HCT116 (cell line): ENCODE results near the gene LINGO3. TPM values are rescaled to one million over a fixed set of nuclear protein-coding genes. Genes with fewer than 3 reads are reported as not detected.

Experiments used
- ATAC-seq: fragments of 200-7000 bp; cut with Tn5 transposase; 2 replicates; pipeline ENCODE4 v1.9.1; 2020; ENCODE audit warnings: mild to moderate bottlenecking, moderate library complexity
- BruUV-seq: library from RNA; stranded (reverse); fragments of 400-500 nt; replicated peaks from 2 replicates; lab custom pipeline; 2021; lab: Mats Ljungman, UMichigan
- CTCF ChIA-PET: fragments of 300-600 bp; sonication (Branson Sonifier 250); formaldehyde crosslinking; loops from one replicate; lab custom pipeline; 2021; ENCODE audit warnings: antibody characterized with exemption; lab: Charles Lee
- POLR2A ChIA-PET: fragments of 300-600, 350-600 bp; sonication (Branson Sonifier 250); formaldehyde crosslinking; loops from one replicate; lab custom pipeline; 2021; ENCODE audit warnings: antibody characterized with exemption; lab: Charles Lee
- RAD21 ChIA-PET, 2 experiments: fragments of 300-600 bp; sonication (Branson Sonifier 250); formaldehyde crosslinking; loops; one replicate each; lab custom pipeline; 2023; ENCODE audit warnings: low total read pairs in 2 of 2; ENCODE audit not compliant: uncharacterized antibody in 2 of 2, unreplicated experiment in 2 of 2, low non-redundant PET in 1 of 2; lab: Charles Lee
- DNase-seq: peaks from one replicate; pipeline ENCODE4 v3.0.0-alpha.2; 2010; ENCODE audit warnings: low read depth, low spot score
- H2AFZ ChIP-seq: fragments of 200-600 bp; shearing (Covaris generic), sonication (generic); 2 replicates; pipeline ENCODE4 v1.6.1; 2017; ENCODE audit warnings: low read depth, mixed run types, mixed read lengths, antibody characterized with exemption, low read length; ENCODE audit not compliant: poor library complexity, severe bottlenecking
- H3K27ac ChIP-seq: 2 replicates; pipeline ENCODE4 v1.5.1; 2012; ENCODE audit warnings: low read depth, low read length
- H3K27me3 ChIP-seq: fragments of 200-600 bp; sonication (generic); 2 replicates; pipeline ENCODE4 v1.6.1; 2016; ENCODE audit warnings: mixed run types, low read length, mixed read lengths; ENCODE audit not compliant: insufficient read depth
- H3K36me3 ChIP-seq, 2 experiments: fragments of 200-500 bp in 1 of 2; fragments of 200-600 bp in 1 of 2; sonication (Bioruptor generic) in 1 of 2; sonication (generic) in 1 of 2; 2 replicates each; pipeline versions ENCODE4 v1.5.1 to v1.6.1; 2014 to 2016; ENCODE audit warnings: low read length in 2 of 2, inconsistent platforms in 1 of 2, mixed read lengths in 1 of 2, mixed run types in 1 of 2; ENCODE audit not compliant: insufficient read depth in 2 of 2, control insufficient read depth in 1 of 2
- H3K4me1 ChIP-seq, 2 experiments: fragments of 200-600 bp in 1 of 2; sonication (generic) in 1 of 2; 2 replicates each; pipeline versions ENCODE4 v1.5.1 to v1.6.1; 2012 to 2017; ENCODE audit warnings: low read length in 2 of 2, inconsistent platforms in 1 of 2, mild to moderate bottlenecking in 1 of 2, mixed read lengths in 1 of 2, mixed run types in 1 of 2, moderate library complexity in 1 of 2; ENCODE audit not compliant: insufficient read depth in 2 of 2, control insufficient read depth in 1 of 2
- H3K4me2 ChIP-seq: fragments of 200-600 bp; sonication (generic); 2 replicates; pipeline ENCODE4 v1.6.1; 2017; ENCODE audit warnings: mixed run types, low read length, mixed read lengths
- H3K4me3 ChIP-seq, 2 experiments: fragments of 200-600 bp in 1 of 2; sonication (generic) in 1 of 2; replicated peaks in 1 of 2; 2 replicates each; pipeline ENCODE4 v1.5.1; 2011 to 2016; ENCODE audit warnings: low read length in 2 of 2, control low read depth in 1 of 2, low read depth in 1 of 2, mild to moderate bottlenecking in 1 of 2, mixed read lengths in 1 of 2, mixed run types in 1 of 2
- H3K79me2 ChIP-seq: fragments of 200-600 bp; sonication (generic); 2 replicates; pipeline ENCODE4 v1.6.1; 2017; ENCODE audit warnings: mild to moderate bottlenecking, mixed run types, low read length, moderate library complexity, mixed read lengths; ENCODE audit not compliant: insufficient read depth
- H3K9ac ChIP-seq: fragments of 200-600 bp; sonication (generic); 2 replicates; pipeline ENCODE4 v1.6.1; 2016; ENCODE audit warnings: low read length, mixed read lengths
- H3K9me2 ChIP-seq: fragments of 200-600 bp; sonication (generic), shearing (Covaris generic); 2 replicates; pipeline ENCODE4 v1.6.1; 2017; ENCODE audit warnings: mixed run types, mild to moderate bottlenecking, moderate library complexity; ENCODE audit not compliant: insufficient read depth
- H3K9me3 ChIP-seq, 2 experiments: fragments of 200-500 bp in 1 of 2; fragments of 200-600 bp in 1 of 2; sonication (Bioruptor generic) in 1 of 2; sonication (generic) in 1 of 2; 2 replicates each; pipeline ENCODE4 v1.6.1; 2014 to 2017; ENCODE audit warnings: low read length in 2 of 2, mixed read lengths in 2 of 2, inconsistent platforms in 1 of 2, low read depth in 1 of 2, mild to moderate bottlenecking in 1 of 2, mixed run types in 1 of 2, moderate library complexity in 1 of 2; ENCODE audit not compliant: control insufficient read depth in 1 of 2, insufficient read depth in 1 of 2
- H4K20me1 ChIP-seq: fragments of 200-600 bp; sonication (generic), shearing (Covaris generic); 2 replicates; pipeline ENCODE4 v1.6.1; 2017; ENCODE audit warnings: mixed run types, mild to moderate bottlenecking, moderate library complexity; ENCODE audit not compliant: insufficient read depth
- CBX3 ChIP-seq: IDR thresholded peaks from 2 replicates; pipeline ENCODE4 v1.6.1; 2012; ENCODE audit warnings: low read depth
- CEBPB ChIP-seq: IDR thresholded peaks from 2 replicates; pipeline ENCODE4 v1.6.1; 2012; ENCODE audit warnings: low read depth
- EGR1 ChIP-seq: IDR thresholded peaks from 2 replicates; pipeline ENCODE4 v1.6.1; 2012; ENCODE audit warnings: low read depth
- ELF1 ChIP-seq: IDR thresholded peaks from 2 replicates; pipeline ENCODE4 v1.6.1; 2012; ENCODE audit warnings: low read depth, borderline replicate concordance
- EZH2 ChIP-seq: fragments of 200-600 bp; sonication (generic); IDR thresholded peaks from 2 replicates; pipeline ENCODE4 v1.6.1; 2017; ENCODE audit warnings: antibody characterized with exemption, mixed run types
- EZH2phosphoT487 ChIP-seq: fragments of 200-600 bp; IDR thresholded peaks from 2 replicates; pipeline ENCODE4 v1.6.1; 2018; ENCODE audit warnings: antibody characterized with exemption, borderline replicate concordance
- FOSL1 ChIP-seq: IDR thresholded peaks from 2 replicates; pipeline ENCODE4 v1.6.1; 2012; ENCODE audit warnings: low read depth
- POLR2AphosphoS5 ChIP-seq: IDR thresholded peaks from 2 replicates; pipeline ENCODE4 v1.6.1; 2011; ENCODE audit warnings: mild to moderate bottlenecking, low read depth, low read length, moderate library complexity
- SP1 ChIP-seq: IDR thresholded peaks from 2 replicates; pipeline ENCODE4 v1.6.1; 2012; ENCODE audit warnings: low read depth
- SRF ChIP-seq: IDR thresholded peaks from 2 replicates; pipeline ENCODE4 v1.6.1; 2012; ENCODE audit warnings: low read depth
- TCF7L2 ChIP-seq: IDR thresholded peaks from 2 replicates; pipeline ENCODE4 v1.7.0; 2011; ENCODE audit warnings: borderline replicate concordance, inconsistent platforms; ENCODE audit not compliant: insufficient read depth, insufficient read length; ENCODE audit errors: extremely low read depth
- YY1 ChIP-seq: IDR thresholded peaks from 2 replicates; pipeline ENCODE4 v1.6.1; 2011; ENCODE audit warnings: low read length, low read depth, moderate library complexity, mild to moderate bottlenecking; ENCODE audit not compliant: insufficient replicate concordance; ENCODE audit errors: extremely low read depth
- ZNF274 ChIP-seq: fragments of 200-500 bp; sonication (Bioruptor generic); IDR thresholded peaks from 2 replicates; pipeline ENCODE4 v1.6.1; 2014; ENCODE audit warnings: mild to moderate bottlenecking, low read depth, low read length, inconsistent platforms
- intact Hi-C: fragments of 100-400 bp; cut with micrococcal nuclease; formaldehyde crosslinking; loops from 2 replicates; pipeline ENCODE4 v1.10.0; 2022
- total RNA-seq: library from RNA; stranded (reverse); gene quantifications from one replicate; pipeline ENCODE4 v1.2.1, GENCODE V29; 2021; ENCODE audit not compliant: unreplicated experiment
- TF ChIP-seq, protein P1 (sequence below): IDR thresholded peaks from 2 replicates; pipeline ENCODE4 v1.6.1; 2012; ENCODE audit warnings: low read depth
- TF ChIP-seq, protein P2 (sequence below), 3 experiments: fragments of 200-600 bp in 1 of 3; sonication (generic) in 1 of 3; IDR thresholded peaks in 2 of 3; conservative IDR thresholded peaks in 1 of 3; 2 replicates each; pipeline ENCODE4 v1.5.1; 2012 to 2017; ENCODE audit warnings: low read depth in 2 of 3, low read length in 2 of 3, antibody characterized with exemption in 1 of 3, borderline replicate concordance in 1 of 3, control low read depth in 1 of 3, mild to moderate bottlenecking in 1 of 3, mixed read lengths in 1 of 3, mixed run types in 1 of 3, moderate library complexity in 1 of 3; ENCODE audit not compliant: insufficient read depth in 1 of 3
- TF ChIP-seq, protein P3 (sequence below): IDR thresholded peaks from 2 replicates; pipeline ENCODE4 v1.6.1; 2011; ENCODE audit warnings: mild to moderate bottlenecking, low read length, moderate library complexity; ENCODE audit not compliant: insufficient replicate concordance; ENCODE audit errors: extremely low read depth
- TF ChIP-seq, protein P4 (sequence below): IDR thresholded peaks from 2 replicates; pipeline ENCODE4 v1.6.1; 2012

LINGO3 gene
- total RNA-seq, 1 experiment from 2014 or later = not detected

DNA sequence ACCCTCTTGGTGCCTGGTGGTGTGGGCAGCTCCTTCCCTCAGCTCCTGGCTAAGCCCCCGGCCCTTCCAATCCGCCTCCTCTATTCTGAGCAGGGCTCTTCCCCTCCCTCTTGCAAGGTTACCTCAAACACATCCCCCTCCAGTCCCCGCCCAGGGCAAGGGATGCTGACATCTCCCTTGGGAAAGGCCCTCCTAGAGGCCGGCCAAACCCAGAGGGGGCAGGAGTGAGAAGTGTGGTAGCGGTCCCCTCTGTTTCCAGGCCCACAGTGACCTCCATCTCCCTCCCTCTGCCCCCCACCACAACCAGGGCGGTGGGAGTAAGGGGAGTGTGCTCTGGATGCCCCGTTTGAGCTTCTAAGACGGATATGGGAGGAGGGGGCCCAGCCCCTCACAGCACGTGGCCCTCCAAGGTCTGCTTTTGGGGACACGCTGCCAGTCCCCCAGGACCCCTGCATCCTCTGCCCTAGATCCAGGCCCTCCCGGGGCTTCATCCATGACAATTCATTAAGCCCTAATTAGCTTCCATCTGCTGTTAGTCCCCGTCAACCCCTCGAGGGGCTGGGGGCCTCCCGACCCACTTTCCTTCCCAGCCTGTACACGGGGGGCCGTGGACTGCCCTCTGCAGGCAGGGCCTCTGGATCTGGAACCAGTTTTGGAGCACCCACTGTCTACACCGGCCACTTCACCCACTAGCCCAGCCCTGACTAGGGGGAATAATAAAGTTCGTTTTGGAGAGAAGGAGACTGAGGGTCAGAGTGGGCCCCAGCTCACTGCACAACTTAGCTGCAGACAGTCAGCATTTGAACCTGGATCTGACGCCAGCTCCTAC lies 2.3 kb downstream of the LINGO3 start:
- CTCF ChIA-PET = no interaction called here

More for the DNA sequence above, 2.3 kb downstream of the LINGO3 start:
- H3K9ac ChIP-seq = no peak overlapping the region
- no TSS peak for BruUV-seq
- RAD21 ChIA-PET = no interaction called here
- POLR2A ChIA-PET = no interaction called here
- intact Hi-C loops = no loop called here
- H3K9me2 ChIP-seq = no peaks in the 10 kb centered on the region
- no peaks in the 10 kb centered on the region for H3K9me3 ChIP-seq
- no peaks in the 10 kb centered on the region for H3K79me2 ChIP-seq
- DNase-seq (no peak), ATAC-seq (no peak)
- TF ChIP-seq EZH2 (no peak), ELF1 (no peak), ZNF274 (no peak), TCF7L2 (no peak), FOSL1 (no peak), POLR2AphosphoS5 (no peak), EZH2phosphoT487 (no peak), SP1 (no peak), YY1 (no peak), EGR1 (no peak), CEBPB (no peak), SRF (no peak), CBX3 (no peak)
- TF ChIP-seq, protein P1, sequence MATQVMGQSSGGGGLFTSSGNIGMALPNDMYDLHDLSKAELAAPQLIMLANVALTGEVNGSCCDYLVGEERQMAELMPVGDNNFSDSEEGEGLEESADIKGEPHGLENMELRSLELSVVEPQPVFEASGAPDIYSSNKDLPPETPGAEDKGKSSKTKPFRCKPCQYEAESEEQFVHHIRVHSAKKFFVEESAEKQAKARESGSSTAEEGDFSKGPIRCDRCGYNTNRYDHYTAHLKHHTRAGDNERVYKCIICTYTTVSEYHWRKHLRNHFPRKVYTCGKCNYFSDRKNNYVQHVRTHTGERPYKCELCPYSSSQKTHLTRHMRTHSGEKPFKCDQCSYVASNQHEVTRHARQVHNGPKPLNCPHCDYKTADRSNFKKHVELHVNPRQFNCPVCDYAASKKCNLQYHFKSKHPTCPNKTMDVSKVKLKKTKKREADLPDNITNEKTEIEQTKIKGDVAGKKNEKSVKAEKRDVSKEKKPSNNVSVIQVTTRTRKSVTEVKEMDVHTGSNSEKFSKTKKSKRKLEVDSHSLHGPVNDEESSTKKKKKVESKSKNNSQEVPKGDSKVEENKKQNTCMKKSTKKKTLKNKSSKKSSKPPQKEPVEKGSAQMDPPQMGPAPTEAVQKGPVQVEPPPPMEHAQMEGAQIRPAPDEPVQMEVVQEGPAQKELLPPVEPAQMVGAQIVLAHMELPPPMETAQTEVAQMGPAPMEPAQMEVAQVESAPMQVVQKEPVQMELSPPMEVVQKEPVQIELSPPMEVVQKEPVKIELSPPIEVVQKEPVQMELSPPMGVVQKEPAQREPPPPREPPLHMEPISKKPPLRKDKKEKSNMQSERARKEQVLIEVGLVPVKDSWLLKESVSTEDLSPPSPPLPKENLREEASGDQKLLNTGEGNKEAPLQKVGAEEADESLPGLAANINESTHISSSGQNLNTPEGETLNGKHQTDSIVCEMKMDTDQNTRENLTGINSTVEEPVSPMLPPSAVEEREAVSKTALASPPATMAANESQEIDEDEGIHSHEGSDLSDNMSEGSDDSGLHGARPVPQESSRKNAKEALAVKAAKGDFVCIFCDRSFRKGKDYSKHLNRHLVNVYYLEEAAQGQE = no peak
- TF ChIP-seq, protein P2, sequence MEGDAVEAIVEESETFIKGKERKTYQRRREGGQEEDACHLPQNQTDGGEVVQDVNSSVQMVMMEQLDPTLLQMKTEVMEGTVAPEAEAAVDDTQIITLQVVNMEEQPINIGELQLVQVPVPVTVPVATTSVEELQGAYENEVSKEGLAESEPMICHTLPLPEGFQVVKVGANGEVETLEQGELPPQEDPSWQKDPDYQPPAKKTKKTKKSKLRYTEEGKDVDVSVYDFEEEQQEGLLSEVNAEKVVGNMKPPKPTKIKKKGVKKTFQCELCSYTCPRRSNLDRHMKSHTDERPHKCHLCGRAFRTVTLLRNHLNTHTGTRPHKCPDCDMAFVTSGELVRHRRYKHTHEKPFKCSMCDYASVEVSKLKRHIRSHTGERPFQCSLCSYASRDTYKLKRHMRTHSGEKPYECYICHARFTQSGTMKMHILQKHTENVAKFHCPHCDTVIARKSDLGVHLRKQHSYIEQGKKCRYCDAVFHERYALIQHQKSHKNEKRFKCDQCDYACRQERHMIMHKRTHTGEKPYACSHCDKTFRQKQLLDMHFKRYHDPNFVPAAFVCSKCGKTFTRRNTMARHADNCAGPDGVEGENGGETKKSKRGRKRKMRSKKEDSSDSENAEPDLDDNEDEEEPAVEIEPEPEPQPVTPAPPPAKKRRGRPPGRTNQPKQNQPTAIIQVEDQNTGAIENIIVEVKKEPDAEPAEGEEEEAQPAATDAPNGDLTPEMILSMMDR (IDR thresholded peaks at IDR 0.05 in 2 of 3, conservative IDR thresholded peaks at IDR 0.05 in 1 of 3; ENCODE audit: borderline replicate concordance in 1 of 3, insufficient read depth in 1 of 3, low read depth in 2 of 3, low read length in 2 of 3) = no peak
- TF ChIP-seq, protein P3, sequence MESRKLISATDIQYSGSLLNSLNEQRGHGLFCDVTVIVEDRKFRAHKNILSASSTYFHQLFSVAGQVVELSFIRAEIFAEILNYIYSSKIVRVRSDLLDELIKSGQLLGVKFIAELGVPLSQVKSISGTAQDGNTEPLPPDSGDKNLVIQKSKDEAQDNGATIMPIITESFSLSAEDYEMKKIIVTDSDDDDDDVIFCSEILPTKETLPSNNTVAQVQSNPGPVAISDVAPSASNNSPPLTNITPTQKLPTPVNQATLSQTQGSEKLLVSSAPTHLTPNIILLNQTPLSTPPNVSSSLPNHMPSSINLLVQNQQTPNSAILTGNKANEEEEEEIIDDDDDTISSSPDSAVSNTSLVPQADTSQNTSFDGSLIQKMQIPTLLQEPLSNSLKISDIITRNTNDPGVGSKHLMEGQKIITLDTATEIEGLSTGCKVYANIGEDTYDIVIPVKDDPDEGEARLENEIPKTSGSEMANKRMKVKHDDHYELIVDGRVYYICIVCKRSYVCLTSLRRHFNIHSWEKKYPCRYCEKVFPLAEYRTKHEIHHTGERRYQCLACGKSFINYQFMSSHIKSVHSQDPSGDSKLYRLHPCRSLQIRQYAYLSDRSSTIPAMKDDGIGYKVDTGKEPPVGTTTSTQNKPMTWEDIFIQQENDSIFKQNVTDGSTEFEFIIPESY = no peak
- TF ChIP-seq, protein P4, sequence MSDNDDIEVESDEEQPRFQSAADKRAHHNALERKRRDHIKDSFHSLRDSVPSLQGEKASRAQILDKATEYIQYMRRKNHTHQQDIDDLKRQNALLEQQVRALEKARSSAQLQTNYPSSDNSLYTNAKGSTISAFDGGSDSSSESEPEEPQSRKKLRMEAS = no peak
- H3K4me1 ChIP-seq = peaks cover 7 to 12% of the 10 kb centered on the region in 2 experiments
- no peak overlapping the region for H3K27ac ChIP-seq
- H2AFZ ChIP-seq = no peak overlapping the region
- no peaks in the 10 kb centered on the region for H3K36me3 ChIP-seq
- no peak overlapping the region for H3K4me3 ChIP-seq
- no peaks in the 10 kb centered on the region for H3K27me3 ChIP-seq
- H4K20me1 ChIP-seq = no peaks in the 10 kb centered on the region
- H3K4me2 ChIP-seq = no peak overlapping the region
